Hepatocyte (in vitro differentiated cells): Measurements from ENCODE around the gene MYL7.

Experiments
- CTCF ChIP-seq: fragments of 200-600 bp; sonication (generic); IDR thresholded peaks from 2 replicates; pipeline ENCODE4 v1.5.1; 2016; ENCODE audit warnings: antibody characterized with exemption, mild to moderate bottlenecking; ENCODE audit not compliant: poor library complexity
- EZH2 ChIP-seq: fragments of 200-600 bp; sonication (generic); IDR thresholded peaks from 2 replicates; pipeline ENCODE4 v1.6.1; 2016; ENCODE audit warnings: antibody characterized with exemption, mild to moderate bottlenecking, borderline replicate concordance

GRCh38 chr7:44096326-44096881 is 44.7 kb downstream of the MYL7 start:
- no peak for TF ChIP-seq CTCF
- TF ChIP-seq EZH2 = no peak
